Choroid plexus epithelial cell (primary cell): ENCODE measurements around the gene CCNJL.
A peak's percentile ranks its signal among the peaks of the same experiment; 100 is the strongest.

Experiments
- DNase-seq: peaks from one replicate; pipeline ENCODE4 v3.0.0-alpha.2; 2010; ENCODE audit warnings: low read depth
- H3K4me3 ChIP-seq: 2 replicates; pipeline ENCODE4 v1.5.1; 2011; ENCODE audit warnings: low read depth, mild to moderate bottlenecking, control low read depth, low read length, moderate library complexity
- CTCF ChIP-seq: conservative IDR thresholded peaks from 2 replicates; pipeline ENCODE4 v1.5.1; 2011; ENCODE audit warnings: low read depth, mild to moderate bottlenecking, control low read depth, inconsistent platforms, low read length, moderate library complexity

The CCNJL gene

GRCh38 chr5:160357394-160357793 lies 45.0 kb upstream of the CCNJL start:
- H3K4me3 ChIP-seq: no peak overlapping the region
- DNase-seq: no peak
- no peak for TF ChIP-seq CTCF

GRCh38 chr5:160356550-160357347 lies 44.4 kb upstream of the CCNJL start:
- peak; percentile 15 for DNase-seq
- H3K4me3 ChIP-seq: no peak overlapping the region
- TF ChIP-seq CTCF: no peak

GRCh38 chr5:160354666-160355065 lies 42.3 kb upstream of the CCNJL start:
- H3K4me3 ChIP-seq: no peak overlapping the region
- DNase-seq: no peak
- no peak for TF ChIP-seq CTCF

GRCh38 chr5:160353379-160353778 lies 41.0 kb upstream of the CCNJL start:
- no peak for TF ChIP-seq CTCF

GRCh38 chr5:160352308-160352707 lies 39.9 kb upstream of the CCNJL start:
- no peak for TF ChIP-seq CTCF
- no peak overlapping the region for H3K4me3 ChIP-seq
- DNase-seq: no peak

More at GRCh38 chr5:160353379-160353778, 41.0 kb upstream of the CCNJL start:
- H3K4me3 ChIP-seq: no peak overlapping the region
- DNase-seq: peak; percentile 19

- no peak for DNase-seq
- H3K4me3 ChIP-seq: no peak overlapping the region
- no peak for TF ChIP-seq CTCF
These were observed 37.6 kb upstream of the CCNJL start for GRCh38 chr5:160349935-160350303.
